ENCODE results near the gene EDN1. TPM values are rescaled to one million over a fixed set of nuclear protein-coding genes. Genes with fewer than 3 reads are reported as not detected.

EDN1 gene
- total and polyA plus RNA-seq, 2 of the 13 experiments (the other 11 are each of a cell fraction or from before 2014, with no cell fraction given): 0.15 to 1.2 TPM

DNA sequence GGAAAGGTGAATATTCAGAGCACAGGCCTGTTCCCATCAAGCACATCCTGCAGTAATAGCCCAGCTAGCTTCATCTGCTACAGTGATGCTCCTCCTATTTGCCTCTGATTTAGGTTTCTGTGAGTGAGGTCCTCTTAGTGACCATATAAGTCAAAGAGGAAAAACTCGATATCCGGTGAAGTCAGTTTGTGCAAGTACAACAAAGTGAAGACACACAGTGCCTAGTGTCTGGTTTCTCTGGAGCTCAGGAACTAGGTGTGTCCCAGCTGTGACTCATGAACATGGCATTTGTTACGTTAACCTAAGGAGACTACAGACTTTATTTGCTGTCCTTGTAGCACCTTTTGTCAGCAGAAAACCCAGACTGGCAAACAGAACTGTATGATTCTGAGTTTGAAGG lies 33.9 kb downstream of the EDN1 start (continued):
- TF ChIP-seq, protein P1, sequence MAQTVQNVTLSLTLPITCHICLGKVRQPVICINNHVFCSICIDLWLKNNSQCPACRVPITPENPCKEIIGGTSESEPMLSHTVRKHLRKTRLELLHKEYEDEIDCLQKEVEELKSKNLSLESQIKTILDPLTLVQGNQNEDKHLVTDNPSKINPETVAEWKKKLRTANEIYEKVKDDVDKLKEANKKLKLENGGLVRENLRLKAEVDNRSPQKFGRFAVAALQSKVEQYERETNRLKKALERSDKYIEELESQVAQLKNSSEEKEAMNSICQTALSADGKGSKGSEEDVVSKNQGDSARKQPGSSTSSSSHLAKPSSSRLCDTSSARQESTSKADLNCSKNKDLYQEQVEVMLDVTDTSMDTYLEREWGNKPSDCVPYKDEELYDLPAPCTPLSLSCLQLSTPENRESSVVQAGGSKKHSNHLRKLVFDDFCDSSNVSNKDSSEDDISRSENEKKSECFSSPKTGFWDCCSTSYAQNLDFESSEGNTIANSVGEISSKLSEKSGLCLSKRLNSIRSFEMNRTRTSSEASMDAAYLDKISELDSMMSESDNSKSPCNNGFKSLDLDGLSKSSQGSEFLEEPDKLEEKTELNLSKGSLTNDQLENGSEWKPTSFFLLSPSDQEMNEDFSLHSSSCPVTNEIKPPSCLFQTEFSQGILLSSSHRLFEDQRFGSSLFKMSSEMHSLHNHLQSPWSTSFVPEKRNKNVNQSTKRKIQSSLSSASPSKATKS (CRISPR knock-in tag; IDR thresholded peaks at IDR 0.05): no peak
- peak; percentile 70 for TF ChIP-seq PPARG (CRISPR knock-in tag; conservative IDR thresholded peaks at IDR 0.05)
- TF ChIP-seq ZNF124 (CRISPR knock-in tag; IDR thresholded peaks at IDR 0.05): no peak
- peak; percentile 65; the same call in 1 of the 2 replicates for TF ChIP-seq RARA (CRISPR knock-in tag; IDR thresholded peaks at IDR 0.05)
- TF ChIP-seq CEBPB (IDR thresholded peaks at IDR 0.05; ENCODE audit: borderline replicate concordance, low read depth, low read length): peak; percentile 36; the same call in 1 of the 2 replicates
- peak; percentile 71; the same call in 1 of the 2 replicates for TF ChIP-seq ZFP37 (CRISPR knock-in tag; IDR thresholded peaks at IDR 0.05; ENCODE audit: borderline replicate concordance)
- no peak for TF ChIP-seq HMG20B (CRISPR knock-in tag; conservative IDR thresholded peaks at IDR 0.05)
- TF ChIP-seq, protein P2, sequence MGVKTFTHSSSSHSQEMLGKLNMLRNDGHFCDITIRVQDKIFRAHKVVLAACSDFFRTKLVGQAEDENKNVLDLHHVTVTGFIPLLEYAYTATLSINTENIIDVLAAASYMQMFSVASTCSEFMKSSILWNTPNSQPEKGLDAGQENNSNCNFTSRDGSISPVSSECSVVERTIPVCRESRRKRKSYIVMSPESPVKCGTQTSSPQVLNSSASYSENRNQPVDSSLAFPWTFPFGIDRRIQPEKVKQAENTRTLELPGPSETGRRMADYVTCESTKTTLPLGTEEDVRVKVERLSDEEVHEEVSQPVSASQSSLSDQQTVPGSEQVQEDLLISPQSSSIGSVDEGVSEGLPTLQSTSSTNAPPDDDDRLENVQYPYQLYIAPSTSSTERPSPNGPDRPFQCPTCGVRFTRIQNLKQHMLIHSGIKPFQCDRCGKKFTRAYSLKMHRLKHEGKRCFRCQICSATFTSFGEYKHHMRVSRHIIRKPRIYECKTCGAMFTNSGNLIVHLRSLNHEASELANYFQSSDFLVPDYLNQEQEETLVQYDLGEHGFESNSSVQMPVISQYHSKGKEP (CRISPR knock-in tag; IDR thresholded peaks at IDR 0.05): no peak
- no peak for TF ChIP-seq EEA1 (CRISPR knock-in tag; IDR thresholded peaks at IDR 0.05; ENCODE audit: borderline replicate concordance)
- TF ChIP-seq ZNF232 (CRISPR knock-in tag; IDR thresholded peaks at IDR 0.05; ENCODE audit: borderline replicate concordance): peak; percentile 56; the same call in 1 of the 2 replicates
- TF ChIP-seq ZNF3 (CRISPR knock-in tag; IDR thresholded peaks at IDR 0.05): no peak
- TF ChIP-seq SMARCC2 (IDR thresholded peaks at IDR 0.05): no peak
- TF ChIP-seq GABPA (IDR thresholded peaks at IDR 0.05; ENCODE audit: low read depth, low read length): no peak
- peak; percentile 50; the same call in 1 of the 2 replicates for TF ChIP-seq GABPA (CRISPR knock-in tag; IDR thresholded peaks at IDR 0.05; ENCODE audit: low read depth)
- TF ChIP-seq, protein P3, sequence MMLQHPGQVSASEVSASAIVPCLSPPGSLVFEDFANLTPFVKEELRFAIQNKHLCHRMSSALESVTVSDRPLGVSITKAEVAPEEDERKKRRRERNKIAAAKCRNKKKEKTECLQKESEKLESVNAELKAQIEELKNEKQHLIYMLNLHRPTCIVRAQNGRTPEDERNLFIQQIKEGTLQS (CRISPR knock-in tag; IDR thresholded peaks at IDR 0.05): peak; percentile 91
- no peak for TF ChIP-seq ARHGAP35 (CRISPR knock-in tag; IDR thresholded peaks at IDR 0.05; ENCODE audit: borderline replicate concordance)
- no peak for TF ChIP-seq REPIN1 (CRISPR knock-in tag; IDR thresholded peaks at IDR 0.05; ENCODE audit: borderline replicate concordance, low read depth)
- TF ChIP-seq ZMYM2 (CRISPR knock-in tag; IDR thresholded peaks at IDR 0.05): no peak
- TF ChIP-seq FOSL2 (CRISPR knock-in tag; IDR thresholded peaks at IDR 0.05): peak; percentile 99
- TF ChIP-seq FOXP1 (IDR thresholded peaks at IDR 0.05): no peak
- TF ChIP-seq FOXP1 (CRISPR knock-in tag; IDR thresholded peaks at IDR 0.05): peak; percentile 49; the same call in 1 of the 2 replicates
- TF ChIP-seq SNAPC2 (CRISPR knock-in tag; IDR thresholded peaks at IDR 0.05): no peak
- TF ChIP-seq ZKSCAN5 (CRISPR knock-in tag; IDR thresholded peaks at IDR 0.05): no peak
- TF ChIP-seq SOX5 (CRISPR knock-in tag; IDR thresholded peaks at IDR 0.05; ENCODE audit: borderline replicate concordance): peak; percentile 77; the same call in 1 of the 2 replicates
- TF ChIP-seq TCF7 (IDR thresholded peaks at IDR 0.05; ENCODE audit: low read depth): peak; percentile 56; the same call in 1 of the 2 replicates
- no peak for TF ChIP-seq ZNF496 (CRISPR knock-in tag; IDR thresholded peaks at IDR 0.05; ENCODE audit: insufficient replicate concordance)
- TF ChIP-seq JUND (CRISPR knock-in tag; IDR thresholded peaks at IDR 0.05): peak; percentile 92
- TF ChIP-seq, protein P4, sequence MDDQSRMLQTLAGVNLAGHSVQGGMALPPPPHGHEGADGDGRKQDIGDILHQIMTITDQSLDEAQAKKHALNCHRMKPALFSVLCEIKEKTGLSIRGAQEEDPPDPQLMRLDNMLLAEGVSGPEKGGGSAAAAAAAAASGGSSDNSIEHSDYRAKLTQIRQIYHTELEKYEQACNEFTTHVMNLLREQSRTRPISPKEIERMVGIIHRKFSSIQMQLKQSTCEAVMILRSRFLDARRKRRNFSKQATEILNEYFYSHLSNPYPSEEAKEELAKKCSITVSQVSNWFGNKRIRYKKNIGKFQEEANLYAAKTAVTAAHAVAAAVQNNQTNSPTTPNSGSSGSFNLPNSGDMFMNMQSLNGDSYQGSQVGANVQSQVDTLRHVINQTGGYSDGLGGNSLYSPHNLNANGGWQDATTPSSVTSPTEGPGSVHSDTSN (CRISPR knock-in tag; IDR thresholded peaks at IDR 0.05; ENCODE audit: borderline replicate concordance): no peak
